Mesenchymal stem cell (in vitro differentiated cells and primary cell): ENCODE results near the gene KDELR3.

Source experiments
- DNase-seq: peaks from one replicate; pipeline ENCODE4 v3.0.0-alpha.2; 2013
- H2AFZ ChIP-seq: one replicate; pipeline ENCODE4 v1.6.1; 2013; ENCODE audit warnings: low read depth, mild to moderate bottlenecking, control low read depth, inconsistent platforms, low read length, moderate library complexity
- H2AK5ac ChIP-seq: 2 replicates; pipeline ENCODE4 v1.6.1; 2013; ENCODE audit warnings: low read length, moderate library complexity, mild to moderate bottlenecking, inconsistent platforms; ENCODE audit not compliant: severe bottlenecking
- H2BK120ac ChIP-seq: one replicate; pipeline ENCODE4 v1.6.1; 2013; ENCODE audit warnings: low read depth, mild to moderate bottlenecking, inconsistent platforms, low read length, moderate library complexity
- H2BK12ac ChIP-seq, 2 experiments: one replicate each; pipeline ENCODE4 v1.6.1; 2013; ENCODE audit warnings: inconsistent platforms in 2 of 2, low read length in 2 of 2, mild to moderate bottlenecking in 2 of 2, moderate library complexity in 2 of 2, control low read depth in 1 of 2
- H2BK15ac ChIP-seq: one replicate; pipeline ENCODE4 v1.6.1; 2013; ENCODE audit warnings: mild to moderate bottlenecking, low read depth, inconsistent platforms; ENCODE audit not compliant: poor library complexity, severe bottlenecking
- H2BK5ac ChIP-seq: 2 replicates; pipeline ENCODE4 v1.6.1; 2013; ENCODE audit warnings: low read depth, mild to moderate bottlenecking, low read length, control low read depth, inconsistent platforms; ENCODE audit not compliant: poor library complexity, severe bottlenecking
- H3K14ac ChIP-seq, 2 experiments: one replicate each; pipeline ENCODE4 v1.6.1; 2013; ENCODE audit warnings: inconsistent platforms in 2 of 2, low read length in 2 of 2, control low read depth in 1 of 2, mild to moderate bottlenecking in 1 of 2, moderate library complexity in 1 of 2
- H3K18ac ChIP-seq, 2 experiments: one replicate each; pipeline ENCODE4 v1.6.1; 2013; ENCODE audit warnings: inconsistent platforms in 2 of 2, low read length in 2 of 2, control low read depth in 1 of 2, low read depth in 1 of 2, mild to moderate bottlenecking in 1 of 2
- H3K23ac ChIP-seq, 2 experiments: one replicate each; pipeline ENCODE4 v1.6.1; 2013; ENCODE audit warnings: inconsistent platforms in 2 of 2, low read length in 2 of 2, mild to moderate bottlenecking in 2 of 2, moderate library complexity in 2 of 2, control low read depth in 1 of 2
- H3K27ac ChIP-seq: 2 replicates; pipeline ENCODE4 v1.5.1; 2013; ENCODE audit warnings: mild to moderate bottlenecking, moderate library complexity, low read length, control low read depth, inconsistent platforms; ENCODE audit not compliant: poor library complexity, severe bottlenecking
- H3K27me3 ChIP-seq, 2 experiments: 2 replicates each; pipeline versions ENCODE4 v1.6.1 to v1.7.0; 2013; ENCODE audit warnings: low read length in 2 of 2, mild to moderate bottlenecking in 2 of 2, moderate library complexity in 2 of 2, control low read depth in 1 of 2, inconsistent platforms in 1 of 2; ENCODE audit not compliant: control insufficient read depth in 1 of 2, insufficient read depth in 1 of 2
- H3K36me3 ChIP-seq, 2 experiments: 2 replicates each; pipeline versions ENCODE4 v1.6.1 to v1.7.0; 2013; ENCODE audit warnings: low read length in 2 of 2, control low read depth in 1 of 2, inconsistent platforms in 1 of 2, low read depth in 1 of 2, mild to moderate bottlenecking in 1 of 2; ENCODE audit not compliant: insufficient read depth in 2 of 2, control insufficient read depth in 1 of 2
- H3K4ac ChIP-seq, 2 experiments: one replicate each; pipeline ENCODE4 v1.6.1; 2013; ENCODE audit warnings: inconsistent platforms in 2 of 2, low read length in 2 of 2, mild to moderate bottlenecking in 2 of 2, moderate library complexity in 2 of 2, control low read depth in 1 of 2, low read depth in 1 of 2
- H3K4me1 ChIP-seq: 2 replicates; pipeline ENCODE4 v1.6.1; 2013; ENCODE audit warnings: low read depth, low read length, control low read depth; ENCODE audit not compliant: control insufficient read depth, insufficient read depth
- H3K4me2 ChIP-seq: 2 replicates; pipeline ENCODE4 v1.6.1; 2013; ENCODE audit warnings: low read length, mild to moderate bottlenecking, inconsistent platforms; ENCODE audit not compliant: poor library complexity, severe bottlenecking
- H3K4me3 ChIP-seq, 2 experiments: 2 replicates each; pipeline versions ENCODE4 v1.5.1 to v1.7.0; 2013; ENCODE audit warnings: low read length in 2 of 2, mild to moderate bottlenecking in 2 of 2, control low read depth in 1 of 2, low read depth in 1 of 2; ENCODE audit not compliant: insufficient read depth in 1 of 2
- H3K79me1 ChIP-seq: replicated peaks from 2 replicates; pipeline ENCODE4 v1.6.1; 2013; ENCODE audit warnings: mild to moderate bottlenecking, control low read depth, low read length, inconsistent platforms; ENCODE audit not compliant: poor library complexity, severe bottlenecking
- H3K9ac ChIP-seq: 2 replicates; pipeline ENCODE4 v1.7.0; 2013; ENCODE audit warnings: mild to moderate bottlenecking, low read length, moderate library complexity
- H3K9me3 ChIP-seq: 2 replicates; pipeline ENCODE4 v1.7.0; 2013; ENCODE audit warnings: mild to moderate bottlenecking, low read length; ENCODE audit not compliant: control insufficient read depth
- H4K8ac ChIP-seq: one replicate; pipeline ENCODE4 v1.6.1; 2013; ENCODE audit warnings: inconsistent platforms, mild to moderate bottlenecking, low read length, moderate library complexity
- H4K91ac ChIP-seq: one replicate; pipeline ENCODE4 v1.6.1; 2013; ENCODE audit warnings: mild to moderate bottlenecking, low read length, inconsistent platforms
- WGBS: methylation state at CpG from one replicate; pipeline ENCODE4 v1.1.7; 2013; ENCODE audit warnings: mixed read lengths; 5-methylcytosine and 5-hydroxymethylcytosine counted together

KDELR3 gene

DNA sequence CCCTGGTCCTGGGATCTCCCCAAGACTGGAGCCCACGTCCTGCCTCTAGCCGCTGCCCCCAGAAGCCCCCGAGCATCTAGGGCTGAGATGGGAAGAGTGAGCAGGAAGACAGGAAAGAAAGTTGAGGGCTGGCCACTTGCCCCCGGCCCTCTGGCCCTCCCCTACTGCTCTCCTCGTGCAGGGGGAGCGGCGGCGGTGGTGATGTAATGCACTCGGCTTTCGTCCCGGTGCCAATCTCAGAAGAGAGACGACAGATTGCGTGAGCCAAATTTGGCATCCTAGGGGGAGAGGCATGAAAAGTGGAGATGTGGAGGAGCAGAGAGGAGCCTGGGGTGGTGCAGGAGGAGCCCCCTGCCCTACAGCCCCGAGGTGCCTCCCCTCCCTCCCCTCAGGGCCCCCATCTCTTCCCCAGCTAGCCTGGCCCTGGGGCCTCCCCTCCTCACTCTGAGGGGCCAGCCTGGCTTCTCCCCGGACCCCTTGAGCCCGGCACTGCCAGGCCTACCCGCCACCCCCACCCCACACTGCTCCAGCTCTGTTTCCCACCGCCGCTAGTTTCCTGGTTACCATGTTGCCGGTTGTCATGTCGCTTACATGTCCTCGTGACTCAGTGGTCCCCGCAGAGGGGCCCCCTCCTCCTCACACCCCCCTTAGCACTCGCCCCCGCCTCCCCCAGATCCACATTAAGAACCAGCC is 15.4 kb upstream of the KDELR3 start:
- H2AK5ac ChIP-seq: no peak overlapping the region
- H3K14ac ChIP-seq: no peak overlapping the region
- no peak overlapping the region for H3K9ac ChIP-seq
- H3K4me1 ChIP-seq: peaks cover 19% of the 10 kb centered on the region
- H3K27me3 ChIP-seq: peaks cover 73 to 82% of the 10 kb centered on the region in 2 experiments
- DNase-seq: no peak
- no peak overlapping the region for H3K27ac ChIP-seq
- H3K36me3 ChIP-seq: peaks cover 0 to 3% of the 10 kb centered on the region in 2 experiments
- H3K23ac ChIP-seq: no peak overlapping the region
- no peak overlapping the region for H2BK12ac ChIP-seq
- WGBS: 55% methylated on average over 25 of the region's 25 CpGs
- no peak overlapping the region for H2AFZ ChIP-seq
- H3K4me2 ChIP-seq: no peak overlapping the region
- H2BK120ac ChIP-seq: no peak overlapping the region
- H3K9me3 ChIP-seq: no peaks in the 10 kb centered on the region
- H2BK5ac ChIP-seq: no peak overlapping the region
- H2BK15ac ChIP-seq: no peak overlapping the region
- no peak overlapping the region for H4K8ac ChIP-seq
- no peak overlapping the region for H3K4ac ChIP-seq
- no peaks in the 10 kb centered on the region for H3K79me1 ChIP-seq
- H4K91ac ChIP-seq: no peak overlapping the region
- H3K4me3 ChIP-seq: no peak overlapping the region
- H3K18ac ChIP-seq: no peak overlapping the region

DNA sequence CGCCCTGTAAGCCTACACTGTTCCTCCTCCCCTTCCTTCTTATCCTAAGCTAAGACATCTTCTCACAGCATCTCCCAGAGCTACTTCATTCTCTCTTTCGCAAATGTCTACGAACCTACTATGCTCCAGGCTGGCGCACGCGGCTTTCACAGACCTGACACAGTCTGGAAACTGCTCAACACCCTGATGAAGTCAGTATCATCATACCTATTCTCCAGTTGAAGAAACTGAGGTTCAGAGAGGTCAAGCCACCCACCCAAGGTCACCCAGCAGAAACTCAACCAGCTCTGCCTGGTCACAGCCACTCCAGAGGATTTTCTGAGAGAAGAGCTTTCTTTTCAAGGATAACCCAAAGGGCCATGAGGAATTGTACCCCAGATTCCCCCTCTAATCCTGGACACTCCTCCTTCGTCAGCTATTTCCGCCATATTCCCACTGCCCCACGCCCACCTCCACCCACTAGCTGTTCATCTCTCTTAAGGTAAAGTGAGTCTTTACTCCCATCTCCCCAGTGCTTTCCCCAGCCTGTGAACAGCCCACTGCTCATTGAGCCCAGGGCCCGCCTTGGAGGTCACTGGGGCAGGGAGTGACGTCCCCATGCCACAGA is 14.7 kb upstream of the KDELR3 start:
- H3K9me3 ChIP-seq: no peaks in the 10 kb centered on the region
- no peak overlapping the region for H3K4me3 ChIP-seq
- H3K27me3 ChIP-seq: peaks cover 78 to 86% of the 10 kb centered on the region in 2 experiments
- H2AK5ac ChIP-seq: no peak overlapping the region
- no peak overlapping the region for H3K4ac ChIP-seq
- H3K4me1 ChIP-seq: peaks cover 19% of the 10 kb centered on the region
- H2BK15ac ChIP-seq: no peak overlapping the region
- WGBS: 82% methylated on average over 11 of the region's 11 CpGs
- no peak overlapping the region for H3K14ac ChIP-seq
- no peak overlapping the region for H3K23ac ChIP-seq
- H3K27ac ChIP-seq: no peak overlapping the region
- H4K8ac ChIP-seq: no peak overlapping the region
- no peak overlapping the region for H4K91ac ChIP-seq
- H2BK120ac ChIP-seq: no peak overlapping the region
- no peak overlapping the region for H3K4me2 ChIP-seq
- H3K36me3 ChIP-seq: peaks cover 0 to 3% of the 10 kb centered on the region in 2 experiments
- no peak overlapping the region for H2BK12ac ChIP-seq
- H3K9ac ChIP-seq: no peak overlapping the region
- no peak for DNase-seq
- no peak overlapping the region for H2BK5ac ChIP-seq
- no peak overlapping the region for H2AFZ ChIP-seq
- no peaks in the 10 kb centered on the region for H3K79me1 ChIP-seq
- H3K18ac ChIP-seq: no peak overlapping the region

DNA sequence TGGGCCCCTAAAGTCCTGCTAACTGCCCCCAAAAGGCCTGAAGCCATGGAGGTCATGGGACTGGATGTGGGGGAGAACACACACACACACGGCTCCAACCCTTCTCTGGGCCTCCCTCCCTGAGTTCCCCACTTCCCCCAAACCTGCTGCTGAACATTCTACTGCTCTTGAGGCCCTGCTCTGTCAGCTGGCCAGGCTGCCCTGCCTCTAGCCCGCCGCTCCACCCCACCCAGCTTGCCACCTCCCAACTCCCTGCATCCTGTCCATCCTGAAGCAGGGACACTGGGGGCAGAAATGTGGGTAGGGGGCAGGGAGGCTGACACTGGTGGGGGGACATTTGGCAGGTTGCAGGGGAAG is 13.9 kb upstream of the KDELR3 start:
- Histone ChIP-seq H3K4me3 (no peak overlapping the region), H4K91ac (no peak overlapping the region), H3K14ac (no peak overlapping the region), H2AFZ (no peak overlapping the region), H2BK15ac (no peak overlapping the region), H3K79me1 (no peaks in the 10 kb centered on the region), H3K27me3 (peaks cover 78 to 86% of the 10 kb centered on the region in 2 experiments), H2BK5ac (no peak overlapping the region), H2BK120ac (no peak overlapping the region), H3K9ac (no peak overlapping the region), H3K18ac (no peak overlapping the region), H3K4me2 (no peak overlapping the region), H3K4me1 (peaks cover 19% of the 10 kb centered on the region), H3K27ac (no peak overlapping the region), H3K9me3 (no peaks in the 10 kb centered on the region), H2AK5ac (no peak overlapping the region), H4K8ac (no peak overlapping the region), H3K23ac (no peak overlapping the region), H3K4ac (no peak overlapping the region), H2BK12ac (no peak overlapping the region), H3K36me3 (peaks cover 0 to 3% of the 10 kb centered on the region in 2 experiments)
- 71% methylated on average over 1 of the region's 3 CpGs for WGBS
- no peak for DNase-seq

DNA sequence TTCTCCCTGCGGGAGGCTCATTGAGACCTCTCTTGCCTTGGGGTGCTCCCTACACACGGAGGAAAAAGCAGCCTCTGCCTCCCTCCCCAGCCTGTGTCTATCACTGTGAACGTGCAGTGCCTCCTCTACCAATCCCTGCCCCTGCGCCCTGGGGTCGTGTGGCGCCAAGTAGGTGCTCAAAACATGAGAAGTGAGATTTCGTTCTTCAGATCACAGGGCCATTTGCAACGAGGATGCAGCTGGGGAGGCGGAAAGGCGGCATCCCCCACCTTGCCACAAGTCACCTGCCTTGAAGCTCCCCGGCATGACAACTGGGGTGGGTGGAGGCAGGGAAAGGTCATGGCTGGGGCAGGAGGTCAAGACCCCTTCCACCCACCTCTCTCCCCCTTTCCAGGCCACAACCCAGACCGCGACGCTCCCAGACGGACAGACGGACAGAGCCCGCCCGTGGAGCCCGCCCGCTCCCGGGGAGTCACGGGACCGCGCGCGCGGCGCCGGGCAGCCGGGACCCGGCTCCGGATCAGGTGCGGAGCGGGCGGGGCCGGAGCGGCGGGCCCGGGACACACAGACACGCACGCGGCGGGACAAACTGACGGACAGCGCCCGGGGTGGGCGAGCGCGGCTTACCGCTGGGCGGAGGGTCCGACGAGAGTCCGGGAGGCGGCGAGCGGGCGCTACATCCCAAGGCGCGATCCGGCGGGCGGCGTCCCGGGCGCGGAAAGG is 13.4 kb upstream of the KDELR3 start:
- no peaks in the 10 kb centered on the region for H3K79me1 ChIP-seq
- no peak overlapping the region for H3K4ac ChIP-seq
- 7% methylated on average over 42 of the region's 67 CpGs for WGBS
- H2AK5ac ChIP-seq: no peak overlapping the region
- H3K14ac ChIP-seq: no peak overlapping the region
- peak overlapping the region in 1 of 2 experiments; percentile 28 for H3K4me3 ChIP-seq
- no peak overlapping the region for H2BK120ac ChIP-seq
- no peak overlapping the region for H3K9ac ChIP-seq
- no peak overlapping the region for H4K91ac ChIP-seq
- peak overlapping the region; percentile 79 for H3K4me2 ChIP-seq
- peaks cover 77 to 86% of the 10 kb centered on the region in 2 experiments for H3K27me3 ChIP-seq
- no peak overlapping the region for H3K18ac ChIP-seq
- peaks cover 0 to 3% of the 10 kb centered on the region in 2 experiments for H3K36me3 ChIP-seq
- H3K4me1 ChIP-seq: peaks cover 19% of the 10 kb centered on the region
- H4K8ac ChIP-seq: no peak overlapping the region
- no peak overlapping the region for H2BK12ac ChIP-seq
- no peak overlapping the region for H3K27ac ChIP-seq
- H2BK15ac ChIP-seq: no peak overlapping the region
- no peak for DNase-seq
- no peak overlapping the region for H3K23ac ChIP-seq
- H2BK5ac ChIP-seq: no peak overlapping the region
- H3K9me3 ChIP-seq: no peaks in the 10 kb centered on the region
- no peak overlapping the region for H2AFZ ChIP-seq
